Measurements from ENCODE around the gene LUZP1. TPM values are rescaled to one million over a fixed set of nuclear protein-coding genes. Genes with fewer than 3 reads are reported as not detected.

LUZP1 gene
- total and polyA plus RNA-seq, 2 donors (not counting 3 experiments of a cell fraction or from before 2014, with no cell fraction given) = 26.3 to 82.4 TPM

DNA sequence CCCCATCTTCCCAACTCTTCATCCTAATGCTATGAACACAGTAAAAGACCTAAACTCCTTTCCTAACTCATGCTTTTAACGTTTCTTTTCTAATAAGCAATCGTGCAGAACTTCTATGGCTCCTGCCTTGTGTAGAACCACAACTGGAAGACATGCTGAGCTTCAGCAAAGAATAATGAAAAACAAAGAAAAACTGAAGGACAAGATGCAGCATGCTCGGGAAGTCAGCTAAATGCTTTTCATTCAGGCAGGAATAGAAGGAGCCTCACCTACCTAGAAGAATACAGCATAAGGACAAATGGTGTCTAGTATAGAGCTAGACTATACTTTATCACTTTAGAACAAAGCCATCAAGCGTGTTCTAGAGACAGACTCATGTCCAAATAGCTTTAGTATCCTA lies 45.9 kb downstream of the LUZP1 start:
- intact Hi-C loops (cut with micrococcal nuclease) = no loop called here
- CTCF ChIA-PET = interaction anchor here (0.6 to 3.0 kb wide), 6 partner anchors 8 to 62 kb away, joined by 3 to 21 read pairs (median 4); no protein-coding TSS in a partner anchor
- no peak overlapping the region for H3K9ac ChIP-seq (replicated peaks; ENCODE audit: extremely low read depth, insufficient read depth, low read length)
- TF ChIP-seq JUN (IDR thresholded peaks at IDR 0.05; ENCODE audit: borderline replicate concordance, insufficient read depth, insufficient read length, low read depth) (no peak), POLR2A (IDR thresholded peaks at IDR 0.05; ENCODE audit: low read depth, low read length) (no peak), MYC (IDR thresholded peaks at IDR 0.05; ENCODE audit: low read depth, low read length) (no peak), GATA2 (IDR thresholded peaks at IDR 0.05; ENCODE audit: insufficient read depth, insufficient read length, low read depth, low read length) (no peak), EZH2 (IDR thresholded peaks at IDR 0.05; ENCODE audit: borderline replicate concordance, low read depth, low read length, severe bottlenecking) (no peak), CTCF (IDR thresholded peaks at IDR 0.05; ENCODE audit: extremely low read depth in 1 of 2, insufficient read depth in 1 of 2, low read depth in 1 of 2, low read length in 2 of 2) (no peak), POLR2AphosphoS5 (IDR thresholded peaks at IDR 0.05; ENCODE audit: insufficient read depth, low read depth, low read length) (no peak), FOS (IDR thresholded peaks at IDR 0.05; ENCODE audit: borderline replicate concordance, insufficient read depth, low read length) (no peak)
- TF ChIP-seq, protein P1, sequence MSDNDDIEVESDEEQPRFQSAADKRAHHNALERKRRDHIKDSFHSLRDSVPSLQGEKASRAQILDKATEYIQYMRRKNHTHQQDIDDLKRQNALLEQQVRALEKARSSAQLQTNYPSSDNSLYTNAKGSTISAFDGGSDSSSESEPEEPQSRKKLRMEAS (IDR thresholded peaks at IDR 0.05; ENCODE audit: insufficient read depth, insufficient read length) = no peak
- no peaks in the 10 kb centered on the region for H3K9me3 ChIP-seq (replicated peaks; ENCODE audit: control insufficient read depth, insufficient read depth, low read length)
- no peak overlapping the region for H3K27ac ChIP-seq (ENCODE audit: insufficient read depth, low read depth, low read length)
- POLR2A ChIA-PET = no interaction called here
- DNase-seq (ENCODE audit: low read depth, low spot score) = no peak
- no peak overlapping the region for H2AFZ ChIP-seq (ENCODE audit: low read depth, low read length)
- dilution Hi-C loops (cut with MboI; ENCODE audit: extremely low pct_ligation_motif_present, low sequenced_read_pairs) = no loop called here
- H4K20me1 ChIP-seq (replicated peaks; ENCODE audit: control insufficient read depth, extremely low read depth, insufficient read depth, low read length) = peaks cover 27% of the 10 kb centered on the region
- H3K4me3 ChIP-seq (replicated peaks in 1 of 3; ENCODE audit: insufficient read depth in 1 of 3, low read depth in 1 of 3, low read length in 3 of 3) = no peak overlapping the region
- H3K36me3 ChIP-seq (ENCODE audit: control insufficient read depth in 2 of 2, extremely low read depth in 1 of 2, insufficient read depth in 2 of 2, low read length in 2 of 2) = no peaks in the 10 kb centered on the region
- H3K4me1 ChIP-seq (ENCODE audit: control insufficient read depth, extremely low read depth, insufficient read depth, low read length) = peaks cover 47% of the 10 kb centered on the region
- BruUV-seq (replicated peaks) = no TSS peak
- FAIRE-seq = no peak
- peaks cover 98% of the 10 kb centered on the region for H3K79me2 ChIP-seq (ENCODE audit: control insufficient read depth, insufficient read depth, low read length)
- no peaks in the 10 kb centered on the region for H3K27me3 ChIP-seq (ENCODE audit: control insufficient read depth in 2 of 2, insufficient read depth in 2 of 2, low read length in 2 of 2)
- H3K4me2 ChIP-seq (ENCODE audit: insufficient read depth, low read length) = peak overlapping the region; percentile 30
- no peaks in the 10 kb centered on the region for H3K9me1 ChIP-seq (replicated peaks; ENCODE audit: control insufficient read depth, extremely low read depth, insufficient read depth, low read length)
